Endodermal cell (in vitro differentiated cells): ENCODE results near the gene CHI3L1. TPM values are rescaled to one million over a fixed set of nuclear protein-coding genes. Genes with fewer than 3 reads are reported as not detected.
A peak's percentile ranks its signal among the peaks of the same experiment; 100 is the strongest.

Experiments used
- DNase-seq: peaks from one replicate; pipeline ENCODE4 v3.0.0-alpha.2; 2017
- H3K27ac ChIP-seq: 2 replicates; pipeline ENCODE4 v1.5.1; 2013; ENCODE audit warnings: mild to moderate bottlenecking, low read depth, low read length, moderate library complexity
- H3K27me3 ChIP-seq: 2 replicates; pipeline ENCODE4 v1.6.1; 2013; ENCODE audit warnings: mild to moderate bottlenecking, low read length, moderate library complexity; ENCODE audit not compliant: insufficient read depth, control insufficient read depth, poor library complexity, severe bottlenecking
- H3K36me3 ChIP-seq: 2 replicates; pipeline ENCODE4 v1.7.0; 2013; ENCODE audit warnings: mild to moderate bottlenecking, low read length, moderate library complexity; ENCODE audit not compliant: control insufficient read depth, insufficient read depth
- H3K4me1 ChIP-seq: one replicate; pipeline ENCODE4 v1.7.0; 2013; ENCODE audit warnings: low read length; ENCODE audit not compliant: control insufficient read depth, insufficient read depth
- H3K4me3 ChIP-seq: 2 replicates; pipeline ENCODE4 v1.5.1; 2013; ENCODE audit warnings: mild to moderate bottlenecking, low read length, moderate library complexity
- H3K9ac ChIP-seq: 2 replicates; pipeline ENCODE4 v1.6.1; 2013; ENCODE audit warnings: mild to moderate bottlenecking, low read length, moderate library complexity; ENCODE audit not compliant: poor library complexity, severe bottlenecking; ENCODE audit errors: extremely low read depth
- H3K9me3 ChIP-seq: 2 replicates; pipeline ENCODE4 v1.6.1; 2013; ENCODE audit warnings: mild to moderate bottlenecking, low read length, moderate library complexity; ENCODE audit not compliant: control insufficient read depth
- H3K27ac Mint-ChIP-seq: 2 replicates; pipeline ENCODE4 v1.8.0; 2020; ENCODE audit warnings: mixed read lengths
- H3K27me3 Mint-ChIP-seq: 2 replicates; pipeline ENCODE4 v1.8.0; 2021; ENCODE audit warnings: mild to moderate bottlenecking, mixed read lengths; ENCODE audit not compliant: insufficient read depth
- H3K36me3 Mint-ChIP-seq: 2 replicates; pipeline ENCODE4 v1.8.0; 2020; ENCODE audit warnings: low read depth, mixed read lengths
- H3K4me1 Mint-ChIP-seq: 2 replicates; pipeline ENCODE4 v1.8.0; 2020; ENCODE audit warnings: mixed read lengths
- H3K4me3 Mint-ChIP-seq: 2 replicates; pipeline ENCODE4 v1.8.0; 2020; ENCODE audit warnings: mild to moderate bottlenecking, moderate library complexity, mixed read lengths
- H3K9me3 Mint-ChIP-seq: 2 replicates; pipeline ENCODE4 v1.8.0; 2020; ENCODE audit warnings: mild to moderate bottlenecking, mixed read lengths
- WGBS, 2 experiments: methylation state at CpG; one replicate each; pipeline versions ENCODE4 v1.1.5 to v1.1.7; 2013; ENCODE audit warnings: missing lambda C conversion rate in 2 of 2, mixed read lengths in 1 of 2; ENCODE audit not compliant: insufficient coverage in 1 of 2, insufficient read length in 1 of 2; 5-methylcytosine and 5-hydroxymethylcytosine counted together
- total RNA-seq, 2 donors: library from RNA; stranded (reverse); fragmentation: NEBNext Ultra II Directional in 1 of 2; extraction: Animal tissue kit (Norgen Biotek cat#: 25700) in 1 of 2; gene quantifications; 2 replicates in 1 of 2; 3 replicates in 1 of 2; pipeline ENCODE4 v1.2.1, GENCODE V29; 2021
- TF ChIP-seq, protein P1 (sequence below): fragments of 200-600 bp; sonication (generic); conservative IDR thresholded peaks from 2 replicates; pipeline ENCODE4 v1.5.0; 2021; ENCODE audit warnings: antibody characterized with exemption, mild to moderate bottlenecking

Gene CHI3L1
- total RNA-seq, 2 donors from 2014 or later = 0.18 to 1.1 TPM

GRCh38 chr1:203145321-203146041, 41.0 kb downstream of the CHI3L1 start:
- no peak for DNase-seq
- Histone ChIP-seq H3K9me3 (peaks cover 8% of the 10 kb centered on the region), H3K36me3 (peaks cover 16% of the 10 kb centered on the region), H3K27me3 (no peaks in the 10 kb centered on the region), H3K9ac (no peak overlapping the region), H3K27ac (peak overlapping the region; percentile 32), H3K4me3 (no peak overlapping the region), H3K4me1 (peaks cover 7% of the 10 kb centered on the region)
- Mint-ChIP-seq H3K4me3 (no peak overlapping the region), H3K27me3 (no peaks in the 10 kb centered on the region), H3K4me1 (peaks cover 29% of the 10 kb centered on the region), H3K9me3 (peaks cover 8% of the 10 kb centered on the region), H3K27ac (no peak overlapping the region), H3K36me3 (peaks cover 4% of the 10 kb centered on the region)
- WGBS, 2 experiments = 91 to 93% methylated on average over 9 to 12 of the region's 13 CpGs
- TF ChIP-seq, protein P1, sequence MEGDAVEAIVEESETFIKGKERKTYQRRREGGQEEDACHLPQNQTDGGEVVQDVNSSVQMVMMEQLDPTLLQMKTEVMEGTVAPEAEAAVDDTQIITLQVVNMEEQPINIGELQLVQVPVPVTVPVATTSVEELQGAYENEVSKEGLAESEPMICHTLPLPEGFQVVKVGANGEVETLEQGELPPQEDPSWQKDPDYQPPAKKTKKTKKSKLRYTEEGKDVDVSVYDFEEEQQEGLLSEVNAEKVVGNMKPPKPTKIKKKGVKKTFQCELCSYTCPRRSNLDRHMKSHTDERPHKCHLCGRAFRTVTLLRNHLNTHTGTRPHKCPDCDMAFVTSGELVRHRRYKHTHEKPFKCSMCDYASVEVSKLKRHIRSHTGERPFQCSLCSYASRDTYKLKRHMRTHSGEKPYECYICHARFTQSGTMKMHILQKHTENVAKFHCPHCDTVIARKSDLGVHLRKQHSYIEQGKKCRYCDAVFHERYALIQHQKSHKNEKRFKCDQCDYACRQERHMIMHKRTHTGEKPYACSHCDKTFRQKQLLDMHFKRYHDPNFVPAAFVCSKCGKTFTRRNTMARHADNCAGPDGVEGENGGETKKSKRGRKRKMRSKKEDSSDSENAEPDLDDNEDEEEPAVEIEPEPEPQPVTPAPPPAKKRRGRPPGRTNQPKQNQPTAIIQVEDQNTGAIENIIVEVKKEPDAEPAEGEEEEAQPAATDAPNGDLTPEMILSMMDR = no peak

- TF ChIP-seq, protein P1 = no peak
- Histone ChIP-seq H3K27me3 (no peaks in the 10 kb centered on the region), H3K27ac (no peak overlapping the region), H3K4me1 (peaks cover 10% of the 10 kb centered on the region), H3K9me3 (peaks cover 8% of the 10 kb centered on the region), H3K4me3 (no peak overlapping the region), H3K36me3 (peaks cover 16% of the 10 kb centered on the region), H3K9ac (no peak overlapping the region)
- Mint-ChIP-seq H3K27me3 (no peaks in the 10 kb centered on the region), H3K27ac (no peak overlapping the region), H3K4me3 (no peak overlapping the region), H3K4me1 (peaks cover 23% of the 10 kb centered on the region), H3K9me3 (peaks cover 8% of the 10 kb centered on the region), H3K36me3 (peaks cover 4% of the 10 kb centered on the region)
- DNase-seq = no peak
- 75 to 89% methylated on average over 2 to 6 of the region's 6 CpGs for WGBS, 2 experiments
These were observed 41.8 kb downstream of the CHI3L1 start for GRCh38 chr1:203144661-203145060.

DNA sequence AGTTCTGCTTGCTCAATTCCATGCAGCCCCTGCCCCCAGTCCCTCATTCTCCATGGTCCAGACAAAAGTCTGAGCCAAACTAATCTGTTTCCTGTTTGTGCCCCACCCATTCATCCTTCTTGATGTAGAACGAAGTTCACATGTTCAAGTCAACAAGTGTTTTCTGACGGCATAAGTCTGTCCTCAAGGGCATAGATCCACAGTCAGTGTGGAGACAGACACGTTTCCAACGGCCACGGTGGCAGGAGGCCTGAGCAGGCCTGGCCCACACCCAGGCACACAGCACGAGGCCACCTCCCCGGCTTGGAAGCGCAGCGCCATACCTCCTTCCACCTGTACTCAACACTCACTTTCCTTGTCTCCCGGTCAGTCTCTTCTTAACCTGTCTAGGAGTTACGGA, 42.9 kb downstream of the CHI3L1 start:
- 96 to 100% methylated on average over 2 to 11 of the region's 11 CpGs for WGBS, 2 experiments
- Histone ChIP-seq H3K27me3 (no peaks in the 10 kb centered on the region), H3K36me3 (peaks cover 16% of the 10 kb centered on the region), H3K4me3 (no peak overlapping the region), H3K27ac (no peak overlapping the region), H3K9me3 (peaks cover 8% of the 10 kb centered on the region), H3K9ac (no peak overlapping the region), H3K4me1 (peaks cover 10% of the 10 kb centered on the region)
- Mint-ChIP-seq H3K4me1 (peaks cover 16% of the 10 kb centered on the region), H3K4me3 (no peak overlapping the region), H3K36me3 (peaks cover 4% of the 10 kb centered on the region), H3K9me3 (peaks cover 8% of the 10 kb centered on the region), H3K27me3 (no peaks in the 10 kb centered on the region), H3K27ac (no peak overlapping the region)
- DNase-seq = no peak
- TF ChIP-seq, protein P1 = no peak
